Endothelial cell of umbilical vein (primary cell): ENCODE measurements around the gene MUC16. TPM values are rescaled to one million over a fixed set of nuclear protein-coding genes. Genes with fewer than 3 reads are reported as not detected.
"Not testable (repeated sequence)": the region's sequence is repeated elsewhere in the genome, so short reads cannot be mapped to it uniquely, and the experiment has no call there.

Experiments used
- BruUV-seq: library from RNA; stranded (reverse); fragments of 400-500 nt; replicated peaks from 2 replicates; lab custom pipeline; 2021; lab: Mats Ljungman, UMichigan
- CTCF ChIA-PET: fragments of 300-600, 350-600 bp; sonication (Branson Sonifier 250); formaldehyde crosslinking; loops from one replicate; lab custom pipeline; 2021; ENCODE audit warnings: antibody characterized with exemption, inconsistent platforms; lab: Charles Lee
- POLR2A ChIA-PET: fragments of 300-600, 350-600 bp; sonication (Branson Sonifier 250); formaldehyde crosslinking; loops from one replicate; lab custom pipeline; 2021; ENCODE audit warnings: antibody characterized with exemption, inconsistent platforms; lab: Charles Lee
- DNase-seq: peaks from one replicate; pipeline ENCODE4 v3.0.0-alpha.2; 2011; ENCODE audit warnings: low read depth, low spot score
- FAIRE-seq: peaks from 2 replicates; lab custom pipeline; 2011; peaks lifted over from hg19 to GRCh38; lab: Jason Lieb, UNC
- H2AFZ ChIP-seq: 2 replicates; pipeline ENCODE4 v1.6.0; 2012; ENCODE audit warnings: low read depth, low read length, control low read depth, inconsistent platforms
- H3K27ac ChIP-seq: 2 replicates; pipeline ENCODE4 v1.5.1; 2011; ENCODE audit warnings: low read depth, mild to moderate bottlenecking, control low read depth, low read length, moderate library complexity; ENCODE audit not compliant: insufficient read depth
- H3K27me3 ChIP-seq, 2 experiments: 2 replicates each; pipeline versions ENCODE4 v1.6.0 to v1.6.1; 2011; ENCODE audit warnings: low read length in 2 of 2, mixed read lengths in 1 of 2; ENCODE audit not compliant: control insufficient read depth in 2 of 2, insufficient read depth in 2 of 2
- H3K36me3 ChIP-seq, 2 experiments: 2 replicates in 1 of 2; 3 replicates in 1 of 2; pipeline ENCODE4 v1.5.1; 2011; ENCODE audit warnings: low read length in 2 of 2, mild to moderate bottlenecking in 1 of 2, moderate library complexity in 1 of 2; ENCODE audit not compliant: control insufficient read depth in 2 of 2, insufficient read depth in 2 of 2; ENCODE audit errors: extremely low read depth in 1 of 2
- H3K4me1 ChIP-seq: 3 replicates; pipeline ENCODE4 v1.5.1; 2011; ENCODE audit warnings: mild to moderate bottlenecking, low read length; ENCODE audit not compliant: control insufficient read depth, insufficient read depth; ENCODE audit errors: extremely low read depth
- H3K4me2 ChIP-seq: 2 replicates; pipeline ENCODE4 v1.6.1; 2011; ENCODE audit warnings: low read length, control low read depth, mixed read lengths; ENCODE audit not compliant: insufficient read depth
- H3K4me3 ChIP-seq, 3 experiments: fragments of 200-600 bp in 1 of 3; sonication (generic), shearing (Covaris generic) in 1 of 3; replicated peaks in 1 of 3; 2 replicates each; pipeline ENCODE4 v1.5.1; 2011 to 2016; ENCODE audit warnings: control low read depth in 3 of 3, low read length in 3 of 3, mild to moderate bottlenecking in 2 of 3, inconsistent platforms in 1 of 3, low read depth in 1 of 3, moderate library complexity in 1 of 3; ENCODE audit not compliant: insufficient read depth in 1 of 3
- H3K79me2 ChIP-seq: 2 replicates; pipeline ENCODE4 v1.6.0; 2012; ENCODE audit warnings: low read length, inconsistent platforms; ENCODE audit not compliant: control insufficient read depth, insufficient read depth
- H3K9ac ChIP-seq: replicated peaks from 2 replicates; pipeline ENCODE3; 2011; ENCODE audit warnings: low read length, control low read depth; ENCODE audit not compliant: insufficient read depth; ENCODE audit errors: extremely low read depth
- H3K9me1 ChIP-seq: replicated peaks from 3 replicates; pipeline ENCODE4 v1.6.0; 2011; ENCODE audit warnings: mild to moderate bottlenecking, low read length; ENCODE audit not compliant: control insufficient read depth, insufficient read depth; ENCODE audit errors: extremely low read depth
- H3K9me3 ChIP-seq: replicated peaks from 2 replicates; pipeline ENCODE4 v1.5.1; 2012; ENCODE audit warnings: low read length, inconsistent platforms; ENCODE audit not compliant: control insufficient read depth, insufficient read depth
- H4K20me1 ChIP-seq: replicated peaks from 2 replicates; pipeline ENCODE3; 2011; ENCODE audit warnings: mild to moderate bottlenecking, low read length; ENCODE audit not compliant: control insufficient read depth, insufficient read depth; ENCODE audit errors: extremely low read depth
- EZH2 ChIP-seq: IDR thresholded peaks from 2 replicates; pipeline ENCODE4 v1.6.1; 2012; ENCODE audit warnings: borderline replicate concordance, low read depth, mild to moderate bottlenecking, moderate library complexity, low read length, inconsistent platforms; ENCODE audit not compliant: severe bottlenecking
- FOS ChIP-seq: IDR thresholded peaks from 2 replicates; pipeline ENCODE4 v1.6.1; 2011; ENCODE audit warnings: mild to moderate bottlenecking, low read length, moderate library complexity, borderline replicate concordance; ENCODE audit not compliant: insufficient read depth
- GATA2 ChIP-seq: IDR thresholded peaks from 2 replicates; pipeline ENCODE4 v1.7.0; 2011; ENCODE audit warnings: low read depth, mild to moderate bottlenecking, moderate library complexity, mixed read lengths, low read length; ENCODE audit not compliant: insufficient read length, insufficient read depth
- JUN ChIP-seq: IDR thresholded peaks from 2 replicates; pipeline ENCODE4 v1.6.1; 2011; ENCODE audit warnings: borderline replicate concordance, low read depth; ENCODE audit not compliant: insufficient read length, insufficient read depth
- MYC ChIP-seq: IDR thresholded peaks from one replicate; pipeline ENCODE4 v1.6.1; 2011; ENCODE audit warnings: mild to moderate bottlenecking, low read depth, low read length
- POLR2A ChIP-seq: IDR thresholded peaks from 2 replicates; pipeline ENCODE4 v1.6.1; 2012; ENCODE audit warnings: low read depth, mild to moderate bottlenecking, control low read depth, low read length
- POLR2AphosphoS5 ChIP-seq: IDR thresholded peaks from 2 replicates; pipeline ENCODE4 v1.6.1; 2012; ENCODE audit warnings: low read depth, mild to moderate bottlenecking, control low read depth, low read length, moderate library complexity; ENCODE audit not compliant: insufficient read depth
- dilution Hi-C: fragments of 300-500 bp; cut with MboI; formaldehyde crosslinking; loops from one replicate; pipeline ENCODE4 v1.15.0; 2019; ENCODE audit warnings: low sequenced_read_pairs; ENCODE audit not compliant: extremely low pct_ligation_motif_present
- intact Hi-C: fragments of 100-400 bp; cut with micrococcal nuclease; formaldehyde crosslinking; loops from one replicate; pipeline ENCODE4 v1.10.0; 2022
- polyA plus RNA-seq, 4 experiments: library from polyadenylated mRNA; depleted of rRNA in 3 of 4; stranded (reverse) in 3 of 4; unstranded in 1 of 4; fragments of >200 nt; gene quantifications; 2 replicates each; pipeline versions ENCODE4 v1.2.1 to v1.2.3, GENCODE V29; 2011 to 2012; ENCODE audit warnings: missing spikeins in 1 of 4
- total RNA-seq: library from RNA; stranded (reverse); gene quantifications from 2 replicates; pipeline ENCODE4 v1.2.3, GENCODE V29; 2021
- TF ChIP-seq, protein P1 (sequence below): IDR thresholded peaks from 2 replicates; pipeline ENCODE4 v1.6.1; 2011; ENCODE audit not compliant: insufficient read depth, insufficient read length
- TF ChIP-seq, protein P2 (sequence below), 2 donors: IDR thresholded peaks; 1 replicate in 1 of 2; 2 replicates in 1 of 2; pipeline ENCODE4 v1.5.1; 2011; ENCODE audit warnings: low read length in 2 of 2, mild to moderate bottlenecking in 2 of 2, moderate library complexity in 2 of 2, control low read depth in 1 of 2, inconsistent platforms in 1 of 2, low read depth in 1 of 2; ENCODE audit not compliant: insufficient read depth in 1 of 2; ENCODE audit errors: extremely low read depth in 1 of 2

MUC16 gene
- total and polyA plus RNA-seq, 2 donors (not counting 3 experiments of a cell fraction or from before 2014, with no cell fraction given) = not detected

DNA sequence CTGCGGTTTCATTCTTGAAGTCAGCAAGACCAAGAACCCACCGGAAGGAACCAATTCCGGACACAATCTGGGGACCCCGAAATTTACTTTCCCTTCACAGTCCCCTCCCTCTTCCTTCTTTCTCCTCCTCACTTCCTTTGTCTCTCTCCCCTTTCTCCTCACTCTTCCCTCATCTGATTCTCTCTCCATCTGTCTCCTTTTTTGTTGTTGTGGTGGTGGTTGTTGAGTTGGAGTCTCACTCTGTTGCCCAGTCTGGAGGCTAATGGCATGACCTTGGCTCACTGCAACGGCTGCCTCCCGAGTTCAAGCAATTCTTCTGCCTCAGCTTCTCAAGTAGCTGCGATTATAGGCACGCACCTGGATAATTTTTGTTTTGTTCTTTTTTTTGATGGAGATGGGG lies 44.0 kb upstream of the MUC16 start:
- TF ChIP-seq POLR2A (no peak), EZH2 (no peak), FOS (no peak), POLR2AphosphoS5 (no peak), MYC (no peak), JUN (no peak), GATA2 (no peak)
- TF ChIP-seq, protein P1, sequence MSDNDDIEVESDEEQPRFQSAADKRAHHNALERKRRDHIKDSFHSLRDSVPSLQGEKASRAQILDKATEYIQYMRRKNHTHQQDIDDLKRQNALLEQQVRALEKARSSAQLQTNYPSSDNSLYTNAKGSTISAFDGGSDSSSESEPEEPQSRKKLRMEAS = no peak
- TF ChIP-seq, protein P2, sequence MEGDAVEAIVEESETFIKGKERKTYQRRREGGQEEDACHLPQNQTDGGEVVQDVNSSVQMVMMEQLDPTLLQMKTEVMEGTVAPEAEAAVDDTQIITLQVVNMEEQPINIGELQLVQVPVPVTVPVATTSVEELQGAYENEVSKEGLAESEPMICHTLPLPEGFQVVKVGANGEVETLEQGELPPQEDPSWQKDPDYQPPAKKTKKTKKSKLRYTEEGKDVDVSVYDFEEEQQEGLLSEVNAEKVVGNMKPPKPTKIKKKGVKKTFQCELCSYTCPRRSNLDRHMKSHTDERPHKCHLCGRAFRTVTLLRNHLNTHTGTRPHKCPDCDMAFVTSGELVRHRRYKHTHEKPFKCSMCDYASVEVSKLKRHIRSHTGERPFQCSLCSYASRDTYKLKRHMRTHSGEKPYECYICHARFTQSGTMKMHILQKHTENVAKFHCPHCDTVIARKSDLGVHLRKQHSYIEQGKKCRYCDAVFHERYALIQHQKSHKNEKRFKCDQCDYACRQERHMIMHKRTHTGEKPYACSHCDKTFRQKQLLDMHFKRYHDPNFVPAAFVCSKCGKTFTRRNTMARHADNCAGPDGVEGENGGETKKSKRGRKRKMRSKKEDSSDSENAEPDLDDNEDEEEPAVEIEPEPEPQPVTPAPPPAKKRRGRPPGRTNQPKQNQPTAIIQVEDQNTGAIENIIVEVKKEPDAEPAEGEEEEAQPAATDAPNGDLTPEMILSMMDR (IDR thresholded peaks at IDR 0.05; ENCODE audit: extremely low read depth in 1 of 2, insufficient read depth in 1 of 2, low read depth in 1 of 2, low read length in 2 of 2) = no peak
- FAIRE-seq = no peak
- ChIA-PET POLR2A (no interaction called here), CTCF (no interaction called here)
- H3K9me1 ChIP-seq = no peaks in the 10 kb centered on the region
- no TSS peak for BruUV-seq
- no peaks in the 10 kb centered on the region for H3K36me3 ChIP-seq
- dilution Hi-C loops (no loop called here), intact Hi-C loops (no loop called here)
- no peak for DNase-seq
- H3K27ac ChIP-seq = no peak overlapping the region
- H3K79me2 ChIP-seq = no peaks in the 10 kb centered on the region
- H3K27me3 ChIP-seq = no peaks in the 10 kb centered on the region
- no peak overlapping the region for H3K4me2 ChIP-seq
- H3K9ac ChIP-seq = no peak overlapping the region
- no peak overlapping the region for H3K4me3 ChIP-seq
- no peaks in the 10 kb centered on the region for H3K4me1 ChIP-seq
- H3K9me3 ChIP-seq = no peaks in the 10 kb centered on the region
- no peak overlapping the region for H2AFZ ChIP-seq
- no peaks in the 10 kb centered on the region for H4K20me1 ChIP-seq

DNA sequence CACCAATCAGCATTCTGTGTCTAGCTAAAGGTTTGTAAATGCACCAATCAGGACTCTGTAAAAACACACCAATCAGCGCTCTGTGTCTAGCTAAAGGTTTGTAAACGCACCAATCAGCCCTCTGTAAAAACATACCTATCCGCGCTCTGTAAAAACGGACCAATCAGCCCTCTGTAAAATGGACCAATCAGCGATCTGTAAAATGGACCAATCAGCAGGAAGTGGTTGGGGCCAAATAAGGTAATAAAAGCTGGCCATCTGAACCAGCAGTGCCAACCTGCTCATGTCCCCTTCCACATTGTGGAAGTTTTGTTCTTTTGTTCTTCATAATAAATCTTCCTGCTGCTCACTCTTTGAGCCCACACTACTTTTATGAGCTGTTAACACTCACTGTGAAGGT lies 43.5 kb upstream of the MUC16 start:
- H3K9me1 ChIP-seq, H3K36me3 ChIP-seq, H3K27me3 ChIP-seq, H3K9ac ChIP-seq, H2AFZ ChIP-seq, POLR2A ChIA-PET, H3K27ac ChIP-seq, H3K4me2 ChIP-seq, H3K79me2 ChIP-seq, DNase-seq, BruUV-seq, H3K4me1 ChIP-seq, intact Hi-C loops, dilution Hi-C loops, H4K20me1 ChIP-seq, FAIRE-seq, CTCF ChIA-PET, H3K9me3 ChIP-seq, H3K4me3 ChIP-seq: not testable (repeated sequence)
